HepG2 (cell line): ENCODE results near the gene SPATA13. TPM values are rescaled to one million over a fixed set of nuclear protein-coding genes. Genes with fewer than 3 reads are reported as not detected.

Experiments used
- polyA plus RNA-seq, 8 experiments: library from polyadenylated mRNA; depleted of rRNA in 3 of 8; stranded (reverse) in 7 of 8; unstranded in 1 of 8; fragments of >200 nt; fragmentation: Illumina TruSeq in 4 of 8; extraction: Trizol in 4 of 8; gene quantifications; 2 replicates each; pipeline versions ENCODE4 v1.2.1 to v1.2.3, GENCODE V29; 2011 to 2016; ENCODE audit warnings: low read depth in 4 of 8, missing spikeins in 1 of 8, mixed read lengths in 1 of 8; ENCODE audit not compliant: insufficient read depth in 1 of 8
- total RNA-seq, 5 experiments: library from RNA; depleted of rRNA; stranded (reverse); fragments of >200 nt; fragmentation: Illumina TruSeq; extraction: Trizol; gene quantifications; 2 replicates each; pipeline ENCODE4 v1.2.3, GENCODE V29; 2016; ENCODE audit warnings: low read depth in 1 of 5
- TF ChIP-seq, protein P1 (sequence below): sonication (generic); formaldehyde crosslinking; IDR thresholded peaks from 2 replicates; pipeline ENCODE4 v1.4.0; 2020; ENCODE audit warnings: mild to moderate bottlenecking, missing genetic modification reagents
- TF ChIP-seq, protein P2 (sequence below): sonication (generic); formaldehyde crosslinking; IDR thresholded peaks from 2 replicates; pipeline ENCODE4 v1.9.0; 2022; ENCODE audit warnings: missing genetic modification reagents, mild to moderate bottlenecking, borderline replicate concordance

SPATA13 gene
- total and polyA plus RNA-seq, 2 of the 13 experiments (the other 11 are each of a cell fraction or from before 2014, with no cell fraction given) = 11.3 to 14.2 TPM

DNA sequence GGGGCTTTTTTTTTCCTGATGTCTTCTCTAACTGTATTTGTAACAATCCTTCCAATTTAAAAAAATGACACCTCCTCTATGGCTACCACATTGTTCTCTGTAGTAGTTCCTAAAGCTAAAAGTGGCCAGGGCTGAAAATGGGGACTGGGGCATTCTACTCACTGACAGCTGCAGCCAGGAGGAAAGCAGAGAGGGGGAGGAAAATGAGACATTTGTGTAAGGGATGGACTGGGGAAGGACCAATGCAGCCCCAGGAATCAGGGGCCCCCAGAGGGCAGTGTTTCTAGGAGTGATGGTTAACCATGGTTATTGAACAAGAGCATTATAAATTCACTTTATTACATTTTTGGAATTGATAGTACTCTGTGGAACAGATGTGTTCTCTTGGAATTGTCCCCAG lies 114.5 kb downstream of the SPATA13 start (continued):
- TF ChIP-seq, protein P1, sequence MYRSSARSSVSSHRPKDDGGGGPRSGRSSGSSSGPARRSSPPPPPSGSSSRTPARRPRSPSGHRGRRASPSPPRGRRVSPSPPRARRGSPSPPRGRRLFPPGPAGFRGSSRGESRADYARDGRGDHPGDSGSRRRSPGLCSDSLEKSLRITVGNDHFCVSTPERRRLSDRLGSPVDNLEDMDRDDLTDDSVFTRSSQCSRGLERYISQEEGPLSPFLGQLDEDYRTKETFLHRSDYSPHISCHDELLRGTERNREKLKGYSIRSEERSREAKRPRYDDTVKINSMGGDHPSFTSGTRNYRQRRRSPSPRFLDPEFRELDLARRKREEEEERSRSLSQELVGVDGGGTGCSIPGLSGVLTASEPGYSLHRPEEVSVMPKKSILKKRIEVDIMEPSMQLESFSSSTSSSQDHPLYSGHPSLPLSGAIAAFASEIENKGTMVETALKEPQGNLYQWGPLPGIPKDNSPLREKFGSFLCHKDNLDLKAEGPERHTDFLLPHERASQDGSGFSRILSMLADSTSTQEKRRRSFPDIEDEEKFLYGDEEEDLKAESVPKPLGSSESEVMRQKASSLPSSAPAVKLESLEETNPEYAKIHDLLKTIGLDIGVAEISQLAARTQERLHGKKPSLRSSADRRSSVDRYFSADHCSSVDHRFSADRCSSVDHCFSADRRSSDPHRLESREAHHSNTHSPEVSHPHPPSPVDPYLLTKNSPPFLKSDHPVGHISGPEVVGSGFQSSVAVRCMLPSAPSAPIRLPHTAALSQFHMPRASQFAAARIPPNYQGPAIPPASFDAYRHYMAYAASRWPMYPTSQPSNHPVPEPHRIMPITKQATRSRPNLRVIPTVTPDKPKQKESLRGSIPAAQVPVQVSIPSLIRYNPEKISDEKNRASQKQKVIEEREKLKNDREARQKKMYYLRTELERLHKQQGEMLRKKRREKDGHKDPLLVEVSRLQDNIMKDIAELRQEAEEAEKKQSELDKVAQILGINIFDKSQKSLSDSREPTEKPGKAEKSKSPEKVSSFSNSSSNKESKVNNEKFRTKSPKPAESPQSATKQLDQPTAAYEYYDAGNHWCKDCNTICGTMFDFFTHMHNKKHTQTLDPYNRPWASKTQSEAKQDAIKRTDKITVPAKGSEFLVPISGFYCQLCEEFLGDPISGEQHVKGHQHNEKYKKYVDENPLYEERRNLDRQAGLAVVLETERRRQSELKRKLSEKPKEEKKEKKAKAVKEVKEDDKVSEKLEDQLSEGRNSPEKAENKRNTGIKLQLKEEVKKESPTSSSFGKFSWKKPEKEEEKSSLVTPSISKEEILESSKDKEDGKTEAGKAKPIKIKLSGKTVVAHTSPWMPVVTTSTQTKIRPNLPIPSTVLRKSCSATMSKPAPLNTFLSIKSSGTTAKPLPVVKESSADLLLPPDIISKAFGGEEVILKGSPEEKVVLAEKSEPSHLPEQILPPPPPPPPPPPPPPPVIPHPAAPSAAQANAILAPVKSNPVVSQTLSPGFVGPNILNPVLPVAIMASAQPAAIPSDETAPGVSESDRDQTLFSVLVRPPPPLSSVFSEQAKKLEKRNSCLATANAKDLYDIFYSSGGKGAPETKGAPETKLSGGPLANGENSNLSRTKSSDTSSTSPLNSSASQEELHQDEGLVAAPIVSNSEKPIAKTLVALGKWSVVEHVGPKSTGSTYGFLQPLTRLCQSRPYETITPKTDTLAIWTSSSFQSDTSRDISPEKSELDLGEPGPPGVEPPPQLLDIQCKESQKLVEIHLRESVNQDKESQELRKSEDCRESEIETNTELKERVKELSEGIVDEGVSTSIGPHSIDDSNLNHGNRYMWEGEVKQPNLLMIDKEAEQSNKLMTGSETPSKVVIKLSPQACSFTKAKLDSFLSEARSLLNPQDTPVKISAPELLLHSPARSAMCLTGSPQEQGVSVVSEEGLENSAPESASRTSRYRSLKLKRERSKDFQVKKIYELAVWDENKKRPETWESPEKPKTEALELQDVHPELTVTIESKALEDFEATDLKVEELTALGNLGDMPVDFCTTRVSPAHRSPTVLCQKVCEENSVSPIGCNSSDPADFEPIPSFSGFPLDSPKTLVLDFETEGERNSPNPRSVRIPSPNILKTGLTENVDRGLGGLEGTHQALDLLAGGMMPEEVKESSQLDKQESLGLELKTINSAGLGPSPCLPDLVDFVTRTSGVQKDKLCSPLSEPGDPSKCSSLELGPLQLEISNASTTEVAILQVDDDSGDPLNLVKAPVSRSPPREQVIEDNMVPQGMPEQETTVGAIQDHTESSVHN (CRISPR knock-in tag) = no peak
- TF ChIP-seq, protein P2, sequence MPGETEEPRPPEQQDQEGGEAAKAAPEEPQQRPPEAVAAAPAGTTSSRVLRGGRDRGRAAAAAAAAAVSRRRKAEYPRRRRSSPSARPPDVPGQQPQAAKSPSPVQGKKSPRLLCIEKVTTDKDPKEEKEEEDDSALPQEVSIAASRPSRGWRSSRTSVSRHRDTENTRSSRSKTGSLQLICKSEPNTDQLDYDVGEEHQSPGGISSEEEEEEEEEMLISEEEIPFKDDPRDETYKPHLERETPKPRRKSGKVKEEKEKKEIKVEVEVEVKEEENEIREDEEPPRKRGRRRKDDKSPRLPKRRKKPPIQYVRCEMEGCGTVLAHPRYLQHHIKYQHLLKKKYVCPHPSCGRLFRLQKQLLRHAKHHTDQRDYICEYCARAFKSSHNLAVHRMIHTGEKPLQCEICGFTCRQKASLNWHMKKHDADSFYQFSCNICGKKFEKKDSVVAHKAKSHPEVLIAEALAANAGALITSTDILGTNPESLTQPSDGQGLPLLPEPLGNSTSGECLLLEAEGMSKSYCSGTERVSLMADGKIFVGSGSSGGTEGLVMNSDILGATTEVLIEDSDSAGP (CRISPR knock-in tag) = no peak
